T-cell (primary cell): ENCODE results near the gene DCAF4. TPM values are rescaled to one million over a fixed set of nuclear protein-coding genes. Genes with fewer than 3 reads are reported as not detected.
A peak's percentile ranks its signal among the peaks of the same experiment; 100 is the strongest.

Experiments
- ATAC-seq, 4 experiments: fragments of 200-7000 bp in 3 of 4; fragments of 150-1000 bp in 1 of 4; cut with Tn5 transposase; replicated peaks in 1 of 4; 1 replicate in 3 of 4; 2 replicates in 1 of 4; pipeline ENCODE4 v1.10.0; 2021; ENCODE audit warnings: moderate library complexity in 3 of 4, mild to moderate bottlenecking in 2 of 4, moderate number of reproducible peaks in 1 of 4
- CTCF ChIA-PET, 2 donors: fragments of 300-600 bp; sonication (Branson Sonifier 250); formaldehyde crosslinking; loops; one replicate each; lab custom pipeline; 2022; ENCODE audit warnings: antibody characterized with exemption in 2 of 2; lab: Charles Lee
- POLR2A ChIA-PET, 2 donors: fragments of 300-600 bp; sonication (Branson Sonifier 250); formaldehyde crosslinking; loops; one replicate each; lab custom pipeline; 2022; ENCODE audit warnings: antibody characterized with exemption in 2 of 2; lab: Charles Lee
- DNase-seq, 35 experiments: peaks; one replicate each; pipeline versions ENCODE4 v3.0.0 to v3.0.0-alpha.2; 2013 to 2023
- H3K27ac ChIP-seq: one replicate; pipeline ENCODE4 v1.5.1; 2013; ENCODE audit warnings: low read length
- H3K27me3 ChIP-seq, 2 experiments: replicated peaks in 1 of 2; 1 replicate in 1 of 2; 2 replicates in 1 of 2; pipeline versions ENCODE4 v1.6.1 to v1.7.0; 2013; ENCODE audit warnings: low read length in 1 of 2, mixed read lengths in 1 of 2; ENCODE audit not compliant: control insufficient read depth in 2 of 2, insufficient read depth in 2 of 2; ENCODE audit errors: extremely low read depth in 1 of 2
- H3K36me3 ChIP-seq, 2 donors: 1 replicate in 1 of 2; 2 replicates in 1 of 2; pipeline versions ENCODE4 v1.6.1 to v1.7.0; 2013; ENCODE audit warnings: low read length in 1 of 2; ENCODE audit not compliant: control insufficient read depth in 2 of 2, insufficient read depth in 1 of 2; ENCODE audit errors: extremely low read depth in 1 of 2
- H3K4me1 ChIP-seq, 2 experiments: 1 replicate in 1 of 2; 2 replicates in 1 of 2; pipeline versions ENCODE4 v1.6.1 to v1.7.0; 2013; ENCODE audit warnings: low read length in 2 of 2, mixed read lengths in 1 of 2; ENCODE audit not compliant: insufficient read depth in 2 of 2, control insufficient read depth in 1 of 2; ENCODE audit errors: extremely low read depth in 1 of 2
- H3K4me3 ChIP-seq, 2 donors: 1 replicate in 1 of 2; 2 replicates in 1 of 2; pipeline versions ENCODE4 v1.5.1 to v1.7.0; 2013; ENCODE audit warnings: mild to moderate bottlenecking in 2 of 2, low read length in 1 of 2, moderate library complexity in 1 of 2; ENCODE audit not compliant: control insufficient read depth in 1 of 2; ENCODE audit errors: extremely low read depth in 1 of 2
- H3K9me3 ChIP-seq: 2 replicates; pipeline ENCODE4 v1.7.0; 2013
- H3K27ac Mint-ChIP-seq, 2 donors: one replicate each; pipeline ENCODE4 v1.8.0; 2020 to 2021; ENCODE audit warnings: mild to moderate bottlenecking in 2 of 2, mixed read lengths in 2 of 2
- H3K27me3 Mint-ChIP-seq, 2 donors: one replicate each; pipeline ENCODE4 v1.8.0; 2021 to 2022; ENCODE audit warnings: mixed read lengths in 2 of 2
- H3K36me3 Mint-ChIP-seq: one replicate; pipeline ENCODE4 v1.8.0; 2021; ENCODE audit warnings: mixed read lengths
- H3K4me1 Mint-ChIP-seq, 3 donors: one replicate each; pipeline ENCODE4 v1.8.0; 2020 to 2022; ENCODE audit warnings: mixed read lengths in 3 of 3, mild to moderate bottlenecking in 1 of 3
- H3K4me3 Mint-ChIP-seq, 3 donors: one replicate each; pipeline ENCODE4 v1.8.0; 2020 to 2022; ENCODE audit warnings: mild to moderate bottlenecking in 3 of 3, mixed read lengths in 3 of 3, moderate library complexity in 3 of 3
- H3K9me3 Mint-ChIP-seq, 3 donors: one replicate each; pipeline ENCODE4 v1.8.0; 2020 to 2022; ENCODE audit warnings: mixed read lengths in 3 of 3
- WGBS: methylation state at CpG from one replicate; pipeline ENCODE4 v1.1.5; 2013; ENCODE audit warnings: missing lambda C conversion rate; ENCODE audit not compliant: insufficient coverage; 5-methylcytosine and 5-hydroxymethylcytosine counted together
- total RNA-seq, 35 experiments: library from RNA in 6 of 35; stranded (reverse) in 6 of 35; fragments of 120-200 nt in 1 of 35; gene quantifications; one replicate each; pipeline versions ENCODE4 v1.2.1 to v1.2.4 and lab custom pipeline; 2013 to 2026

Gene DCAF4
- total RNA-seq, 5 donors from 2014 or later (not counting 1 experiment from before 2014, with no cell fraction given) = 21.3 to 36.4 (median 25.4) TPM

DNA sequence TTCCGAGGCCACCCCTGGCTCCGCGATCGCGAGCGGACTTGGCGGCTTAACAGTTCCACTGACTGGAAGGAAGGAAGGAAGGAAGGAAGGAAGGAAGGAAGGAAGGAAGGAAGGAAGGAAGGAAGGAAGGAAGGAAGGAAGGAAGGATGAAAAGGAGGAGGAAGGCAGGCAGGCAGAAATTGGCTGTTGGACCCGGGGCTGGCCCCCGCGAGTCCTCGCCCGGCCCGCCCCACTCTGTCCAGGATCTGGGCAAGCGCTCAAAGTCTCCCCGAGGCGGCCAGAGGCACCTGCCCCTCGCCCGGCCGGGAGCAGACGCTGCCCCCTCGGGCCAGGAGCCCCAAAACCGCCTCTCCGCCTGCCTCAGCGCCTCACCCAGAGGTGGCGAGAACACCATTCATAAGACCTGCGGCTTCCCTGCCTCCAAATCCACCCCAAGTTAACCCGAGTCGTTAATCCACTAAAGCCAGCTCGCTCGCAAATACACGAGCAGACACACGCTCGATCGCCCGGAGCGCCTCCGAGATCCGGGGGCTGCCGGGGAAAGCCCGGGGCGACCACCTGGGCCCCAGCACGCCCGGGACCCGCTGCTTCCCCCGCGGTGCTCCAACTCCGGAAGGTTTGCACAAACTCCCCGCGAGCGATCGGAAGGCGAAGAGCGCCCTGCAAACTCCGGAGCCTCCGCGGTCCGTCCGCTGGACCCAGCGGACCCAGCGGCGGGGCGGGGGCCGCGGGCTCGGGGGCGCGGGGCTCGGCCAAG lies 33.2 kb upstream of the DCAF4 start:
- Mint-ChIP-seq H3K4me3 (peak overlapping the region; percentile 83 to 86 (median 84)), H3K27ac (no peak overlapping the region), H3K4me1 (peaks cover 23 to 29% (median 26%) of the 10 kb centered on the region in 3 donors), H3K9me3 (no peaks in the 10 kb centered on the region), H3K27me3 (peaks cover 20 to 40% of the 10 kb centered on the region in 2 donors), H3K36me3 (no peaks in the 10 kb centered on the region)
- H3K36me3 ChIP-seq = no peaks in the 10 kb centered on the region
- no peaks in the 10 kb centered on the region for H3K9me3 ChIP-seq
- under 1% methylated on average over 62 of the region's 68 CpGs for WGBS
- ATAC-seq = peak; percentile 8 to 35 (median 23)
- peaks cover 9 to 48% of the 10 kb centered on the region in 2 experiments for H3K27me3 ChIP-seq
- H3K27ac ChIP-seq = no peak overlapping the region
- CTCF ChIA-PET = interaction anchor here (0.6 to 2.3 kb wide), 5 partner anchors 9 to 379 kb away, joined by 3 to 18 read pairs (median 8); no protein-coding TSS in a partner anchor
- POLR2A ChIA-PET = interaction anchor here in 1 of 2 donors (0.5 kb wide), 1 partner anchor 491 kb away, joined by 3 read pairs; no protein-coding TSS in a partner anchor
- H3K4me3 ChIP-seq = peak overlapping the region; percentile 74 to 96
- H3K4me1 ChIP-seq = peaks cover 7 to 30% of the 10 kb centered on the region in 2 experiments
- peak in 19 of 35 experiments; percentile 6 to 50 (median 16) for DNase-seq

DNA sequence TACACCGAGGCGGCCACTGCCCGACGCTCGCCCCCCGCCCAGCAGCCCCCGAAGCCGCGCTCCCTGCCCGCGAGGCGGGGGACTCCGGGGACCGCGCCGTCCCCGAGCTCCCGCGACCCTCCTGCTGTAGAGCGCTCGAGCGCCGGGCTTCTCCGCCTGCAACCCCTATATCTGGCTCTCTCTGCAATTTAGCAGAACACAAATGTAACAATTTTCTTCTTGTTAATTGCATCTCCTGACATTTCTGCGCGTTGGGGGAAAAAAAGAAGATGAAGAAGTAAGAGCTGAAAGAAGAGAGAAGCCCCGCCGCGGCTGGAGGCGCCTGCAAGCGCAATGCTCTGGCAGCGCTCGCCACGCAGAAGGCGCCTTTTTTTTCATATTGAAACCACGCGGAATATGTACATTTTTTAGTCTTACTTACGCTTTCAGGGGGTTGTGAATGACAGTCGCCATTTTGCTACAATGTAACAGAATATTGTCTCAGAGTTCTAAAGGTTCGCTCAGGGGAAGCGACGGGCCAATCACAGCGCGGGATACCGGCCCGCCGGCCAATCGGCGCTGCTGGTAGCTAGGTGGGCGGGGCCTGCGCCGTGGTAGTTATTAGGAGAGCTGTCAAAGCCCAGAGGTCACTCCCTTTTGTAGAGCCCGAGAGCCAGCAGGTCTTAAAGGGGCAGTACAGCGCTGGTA lies 32.5 kb upstream of the DCAF4 start, which contains the start of gene DPF3:
Gene DPF3 (minus strand): TSS at position 466 of the 687 bp plus-strand sequence. CDS start 13 bp downstream, at position 453.
- no peaks in the 10 kb centered on the region for H3K9me3 ChIP-seq
- no peaks in the 10 kb centered on the region for H3K9me3 Mint-ChIP-seq
- H3K4me3 Mint-ChIP-seq = peak within 1 kb of the TSS; percentile 86 to 98 (median 90)
- ATAC-seq (peak; percentile 97 to 98 (median 97)), DNase-seq (peak; percentile 77 to 93 (median 87))
- peaks cover 20 to 46% of the 10 kb centered on the region in 2 donors for H3K27me3 Mint-ChIP-seq
- 0% methylated on average over 25 of the region's 54 CpGs for WGBS
- CTCF ChIA-PET = interaction anchor here (0.6 to 2.3 kb wide), 10 partner anchors 8 to 621 kb away, joined by 3 to 18 read pairs (median 4); no protein-coding TSS in a partner anchor
- peak within 1 kb of the TSS; percentile 74 to 96 for H3K4me3 ChIP-seq
- no peaks in the 10 kb centered on the region for H3K36me3 Mint-ChIP-seq
- H3K27me3 ChIP-seq = peaks cover 9 to 52% of the 10 kb centered on the region in 2 experiments
- peaks cover 7 to 30% of the 10 kb centered on the region in 2 experiments for H3K4me1 ChIP-seq
- no peak within 1 kb of the TSS for H3K27ac ChIP-seq
- peaks cover 23 to 29% (median 26%) of the 10 kb centered on the region in 3 donors for H3K4me1 Mint-ChIP-seq
- POLR2A ChIA-PET = interaction anchor here (0.5 to 0.8 kb wide), 3 partner anchors 32 to 492 kb away, joined by 3 read pairs; partner anchors contain the start of gene DCAF4 (in 1 of the 2)
- no peaks in the 10 kb centered on the region for H3K36me3 ChIP-seq
- peak within 1 kb of the TSS; percentile 23 to 89 for H3K27ac Mint-ChIP-seq

DNA sequence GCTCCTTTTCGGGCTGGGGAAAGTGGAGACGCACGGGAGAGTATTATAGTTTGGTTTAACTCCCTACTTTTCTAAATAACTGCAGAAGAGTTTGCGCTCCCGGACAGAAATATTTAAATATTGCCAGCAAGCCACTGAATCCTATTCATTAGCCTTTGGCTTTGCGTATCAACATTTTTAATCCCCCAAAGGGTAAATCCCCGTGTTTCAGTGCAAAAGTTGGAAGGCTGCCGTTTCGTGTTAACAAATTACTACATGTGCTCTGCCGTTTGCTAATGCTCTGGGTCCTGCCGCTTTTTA lies 32.0 kb upstream of the DCAF4 start:
- POLR2A ChIA-PET = interaction anchor here (0.6 to 0.8 kb wide), 2 partner anchors 32 to 63 kb away, joined by 3 read pairs; partner anchors contain the start of gene DCAF4 (in 1 of the 2)

DNA sequence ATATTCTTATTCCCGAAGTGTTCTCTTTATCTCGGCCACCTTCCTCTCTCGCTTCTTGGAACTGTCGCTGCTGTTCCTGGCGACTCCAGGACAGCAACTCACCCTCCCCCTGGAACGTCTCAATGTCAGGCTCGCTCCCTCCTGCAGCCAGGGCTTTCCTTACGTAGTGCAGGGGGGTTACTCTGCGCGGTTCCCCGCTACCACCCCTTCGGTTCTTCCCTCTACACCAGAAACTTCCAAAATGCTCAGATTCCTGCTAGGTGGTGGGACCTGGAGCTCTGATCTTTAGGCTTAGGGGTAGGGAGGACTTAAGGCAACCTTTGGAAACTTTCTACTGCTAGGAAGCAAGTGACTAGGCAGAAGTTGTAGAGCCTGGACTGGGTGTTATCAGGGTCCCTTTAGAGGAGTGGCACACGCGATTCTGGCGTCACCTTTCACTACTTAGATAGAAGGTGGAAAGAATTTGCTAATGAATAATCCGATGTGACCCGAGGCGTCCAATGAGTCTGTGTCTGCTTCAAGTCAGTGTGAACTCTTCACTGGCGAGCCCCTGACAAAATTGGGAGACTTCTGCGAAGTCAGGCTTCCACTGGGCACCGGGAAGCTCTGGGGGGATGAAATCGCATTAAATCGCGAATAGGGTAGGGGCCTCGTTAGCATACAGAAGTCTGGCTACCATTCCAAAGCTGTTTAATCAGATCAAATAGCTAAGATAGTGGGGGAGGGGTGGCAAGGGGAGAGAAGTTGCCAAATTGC lies 31.5 kb upstream of the DCAF4 start:
- no peaks in the 10 kb centered on the region for H3K36me3 ChIP-seq
- H3K4me1 ChIP-seq = peaks cover 7 to 30% of the 10 kb centered on the region in 2 experiments
- H3K4me3 Mint-ChIP-seq = peak overlapping the region; percentile 86 to 98 (median 90)
- H3K27me3 ChIP-seq = peaks cover 9 to 52% of the 10 kb centered on the region in 2 experiments
- ATAC-seq = peak in 1 of 4 experiments; percentile 20
- H3K27ac Mint-ChIP-seq = no peak overlapping the region
- peaks cover 22 to 49% of the 10 kb centered on the region in 2 donors for H3K27me3 Mint-ChIP-seq
- no peak overlapping the region for H3K27ac ChIP-seq
- H3K4me1 Mint-ChIP-seq = peaks cover 23 to 29% (median 26%) of the 10 kb centered on the region in 3 donors
- DNase-seq = peak in 11 of 35 experiments; percentile 1 to 29 (median 4)
- H3K36me3 Mint-ChIP-seq = no peaks in the 10 kb centered on the region
- H3K4me3 ChIP-seq = peak overlapping the region; percentile 74 to 96
- WGBS = 19% methylated on average over 11 of the region's 25 CpGs
- CTCF ChIA-PET = interaction anchor here in 1 of 2 donors (0.6 to 2.3 kb wide), 8 partner anchors 7 to 620 kb away, joined by 3 to 18 read pairs (median 4); no protein-coding TSS in a partner anchor
- H3K9me3 Mint-ChIP-seq = no peaks in the 10 kb centered on the region
- POLR2A ChIA-PET = interaction anchor here in 1 of 2 donors (0.8 kb wide), 1 partner anchor 31 kb away, joined by 3 read pairs; the partner anchor contains the start of gene DCAF4
- no peaks in the 10 kb centered on the region for H3K9me3 ChIP-seq

More for the DNA sequence above, 32.0 kb upstream of the DCAF4 start:
- Histone ChIP-seq H3K4me3 (peak overlapping the region; percentile 74 to 96), H3K4me1 (peaks cover 7 to 30% of the 10 kb centered on the region in 2 experiments), H3K36me3 (no peaks in the 10 kb centered on the region), H3K27ac (no peak overlapping the region), H3K9me3 (no peaks in the 10 kb centered on the region), H3K27me3 (peaks cover 9 to 52% of the 10 kb centered on the region in 2 experiments)
- H3K36me3 Mint-ChIP-seq = no peaks in the 10 kb centered on the region
- no peaks in the 10 kb centered on the region for H3K9me3 Mint-ChIP-seq
- peaks cover 20 to 46% of the 10 kb centered on the region in 2 donors for H3K27me3 Mint-ChIP-seq
- peak overlapping the region; percentile 86 to 98 (median 90) for H3K4me3 Mint-ChIP-seq
- CTCF ChIA-PET = interaction anchor here in 1 of 2 donors (0.6 to 2.3 kb wide), 9 partner anchors 8 to 621 kb away, joined by 3 to 18 read pairs (median 4); no protein-coding TSS in a partner anchor
- H3K4me1 Mint-ChIP-seq = peaks cover 23 to 29% (median 26%) of the 10 kb centered on the region in 3 donors
- no peak overlapping the region for H3K27ac Mint-ChIP-seq
- WGBS = 0% methylated on average over 5 of the region's 11 CpGs
- ATAC-seq (no peak), DNase-seq (peak in 2 of 35 experiments; percentile 1 to 3)

DNA sequence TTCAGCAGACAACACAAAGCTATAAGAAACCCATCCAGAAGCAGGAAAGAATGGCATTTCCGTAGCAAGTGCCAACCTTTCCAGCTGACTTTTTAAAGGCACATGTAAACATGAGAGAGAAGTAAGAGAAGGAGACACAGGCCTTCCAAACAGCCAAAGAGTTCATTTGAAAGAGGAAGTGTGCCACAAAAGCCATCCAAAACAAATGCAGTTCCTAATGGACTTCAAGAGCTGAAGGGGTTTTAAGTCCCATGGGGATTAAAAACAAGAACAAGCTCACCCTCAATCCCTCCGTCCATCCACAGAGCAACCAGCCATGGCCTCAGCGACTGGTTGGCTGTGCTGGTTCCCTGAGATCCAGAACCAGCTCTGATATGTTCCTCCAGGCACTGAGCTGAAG lies 27.8 kb upstream of the DCAF4 start:
- Histone ChIP-seq H3K4me3 (no peak overlapping the region), H3K27ac (no peak overlapping the region), H3K27me3 (peaks cover 0 to 28% of the 10 kb centered on the region in 2 experiments), H3K36me3 (no peaks in the 10 kb centered on the region), H3K4me1 (peaks cover 4 to 12% of the 10 kb centered on the region in 2 experiments), H3K9me3 (no peaks in the 10 kb centered on the region)
- Mint-ChIP-seq H3K4me1 (peaks cover 12 to 17% (median 13%) of the 10 kb centered on the region in 3 donors), H3K27ac (no peak overlapping the region), H3K27me3 (peaks cover 18 to 35% of the 10 kb centered on the region in 2 donors), H3K4me3 (no peak overlapping the region), H3K36me3 (no peaks in the 10 kb centered on the region), H3K9me3 (no peaks in the 10 kb centered on the region)
- ATAC-seq = no peak
- POLR2A ChIA-PET = interaction anchor here in 1 of 2 donors (0.7 kb wide), 1 partner anchor 368 kb away, joined by 6 read pairs; no protein-coding TSS in a partner anchor
- CTCF ChIA-PET = interaction anchor here in 1 of 2 donors (1.9 kb wide), 1 partner anchor 381 kb away, joined by 7 read pairs; no protein-coding TSS in a partner anchor
- no CpG with 5 or more reads among the region's 3 CpGs for WGBS
- no peak for DNase-seq
